MCF 10A (cell line): Measurements from ENCODE around the gene ITGA5. TPM values are rescaled to one million over a fixed set of nuclear protein-coding genes. Genes with fewer than 3 reads are reported as not detected.

Experiments
- BruUV-seq: library from RNA; stranded (reverse); fragments of 400-500 nt; replicated peaks from 2 replicates; lab custom pipeline; 2021; lab: Mats Ljungman, UMichigan
- CTCF ChIA-PET: fragments of 300-600 bp; sonication (Branson Sonifier 250); formaldehyde crosslinking; extraction: SDS; loops from one replicate; lab custom pipeline; 2021; ENCODE audit warnings: antibody characterized with exemption, inconsistent platforms; lab: Yijun Ruan, JAX
- POLR2A ChIA-PET: fragments of 300-600, 350-650 bp; sonication (Branson Sonifier 250); formaldehyde crosslinking; extraction: SDS; loops from one replicate; lab custom pipeline; 2020; ENCODE audit warnings: antibody characterized with exemption, inconsistent platforms; lab: Yijun Ruan, JAX
- DNase-seq: peaks from one replicate; pipeline ENCODE4 v3.0.0-alpha.2; 2018; ENCODE audit not compliant: unreplicated experiment
- H3K27ac Mint-ChIP-seq: one replicate; pipeline ENCODE4 v1.8.0; 2022; ENCODE audit warnings: mild to moderate bottlenecking, low read depth, mixed read lengths; ENCODE audit not compliant: unreplicated experiment
- H3K27me3 Mint-ChIP-seq: one replicate; pipeline ENCODE4 v1.8.0; 2022; ENCODE audit warnings: mixed read lengths; ENCODE audit not compliant: insufficient read depth, unreplicated experiment
- H3K36me3 Mint-ChIP-seq: one replicate; pipeline ENCODE4 v1.8.0; 2022; ENCODE audit warnings: mild to moderate bottlenecking, moderate library complexity, mixed read lengths; ENCODE audit not compliant: insufficient read depth, unreplicated experiment
- H3K4me1 Mint-ChIP-seq: one replicate; pipeline ENCODE4 v1.8.0; 2022; ENCODE audit warnings: mixed read lengths; ENCODE audit not compliant: insufficient read depth, unreplicated experiment
- H3K4me3 Mint-ChIP-seq: one replicate; pipeline ENCODE4 v1.8.0; 2022; ENCODE audit warnings: mild to moderate bottlenecking, moderate library complexity, mixed read lengths; ENCODE audit not compliant: unreplicated experiment
- H3K9me3 Mint-ChIP-seq: one replicate; pipeline ENCODE4 v1.8.0; 2022; ENCODE audit warnings: mixed read lengths; ENCODE audit not compliant: unreplicated experiment
- intact Hi-C: fragments of 100-400 bp; cut with micrococcal nuclease; formaldehyde crosslinking; loops from 2 replicates; pipeline ENCODE4 v1.14.1; 2022
- total RNA-seq: library from RNA; stranded (reverse); gene quantifications from 2 replicates; pipeline ENCODE4 v1.2.3, GENCODE V29; 2022
- TF ChIP-seq, protein P1 (sequence below): fragments of 200-600 bp; IDR thresholded peaks from one replicate; pipeline ENCODE4 v1.8.0; 2022; ENCODE audit warnings: antibody characterized with exemption, mild to moderate bottlenecking; ENCODE audit not compliant: unreplicated experiment

ITGA5 gene
- total RNA-seq, 1 experiment from 2014 or later = 110 TPM

DNA sequence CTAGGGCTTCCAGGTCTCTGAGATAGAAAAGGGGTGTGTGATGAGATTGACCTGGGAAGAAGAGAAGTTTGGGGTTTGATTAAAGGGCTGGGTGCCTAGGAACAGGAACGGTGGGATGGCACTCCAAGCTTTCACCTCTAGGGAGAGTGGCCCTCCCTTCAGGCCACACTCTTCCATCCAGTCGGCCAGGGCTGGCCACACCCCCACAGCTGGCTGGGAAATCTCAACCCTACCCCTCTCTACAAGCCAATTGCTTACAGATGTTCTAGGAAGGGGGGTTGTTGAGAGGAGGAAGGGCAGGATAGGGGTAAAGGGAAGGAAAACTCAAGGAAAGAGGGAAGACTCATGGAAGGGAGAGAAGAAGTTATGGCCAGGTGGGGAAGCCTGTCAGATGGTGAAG, 6.6 kb upstream of the ITGA5 start:
- TF ChIP-seq, protein P1, sequence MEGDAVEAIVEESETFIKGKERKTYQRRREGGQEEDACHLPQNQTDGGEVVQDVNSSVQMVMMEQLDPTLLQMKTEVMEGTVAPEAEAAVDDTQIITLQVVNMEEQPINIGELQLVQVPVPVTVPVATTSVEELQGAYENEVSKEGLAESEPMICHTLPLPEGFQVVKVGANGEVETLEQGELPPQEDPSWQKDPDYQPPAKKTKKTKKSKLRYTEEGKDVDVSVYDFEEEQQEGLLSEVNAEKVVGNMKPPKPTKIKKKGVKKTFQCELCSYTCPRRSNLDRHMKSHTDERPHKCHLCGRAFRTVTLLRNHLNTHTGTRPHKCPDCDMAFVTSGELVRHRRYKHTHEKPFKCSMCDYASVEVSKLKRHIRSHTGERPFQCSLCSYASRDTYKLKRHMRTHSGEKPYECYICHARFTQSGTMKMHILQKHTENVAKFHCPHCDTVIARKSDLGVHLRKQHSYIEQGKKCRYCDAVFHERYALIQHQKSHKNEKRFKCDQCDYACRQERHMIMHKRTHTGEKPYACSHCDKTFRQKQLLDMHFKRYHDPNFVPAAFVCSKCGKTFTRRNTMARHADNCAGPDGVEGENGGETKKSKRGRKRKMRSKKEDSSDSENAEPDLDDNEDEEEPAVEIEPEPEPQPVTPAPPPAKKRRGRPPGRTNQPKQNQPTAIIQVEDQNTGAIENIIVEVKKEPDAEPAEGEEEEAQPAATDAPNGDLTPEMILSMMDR = no peak
- Mint-ChIP-seq H3K9me3 (no peaks in the 10 kb centered on the region), H3K27ac (no peak overlapping the region), H3K4me1 (peaks cover 71% of the 10 kb centered on the region), H3K4me3 (no peak overlapping the region), H3K36me3 (no peaks in the 10 kb centered on the region), H3K27me3 (no peaks in the 10 kb centered on the region)
- DNase-seq = no peak
- ChIA-PET CTCF (interaction anchor here (0.6 to 3.7 kb wide), 6 partner anchors 14 to 46 kb away, joined by 3 to 28 read pairs (median 6); no protein-coding TSS in a partner anchor), POLR2A (no interaction called here)
- BruUV-seq = no TSS peak
- intact Hi-C loops = no loop called here

GRCh38 chr12:54424224-54424623, 5.2 kb upstream of the ITGA5 start:
- intact Hi-C loops = no loop called here
- POLR2A ChIA-PET = interaction anchor here (0.6 to 1.5 kb wide), 3 partner anchors 8 to 22 kb away, joined by 3 to 4 read pairs (median 3); no protein-coding TSS in a partner anchor
- TF ChIP-seq, protein P1 = no peak
- no TSS peak for BruUV-seq
- Mint-ChIP-seq H3K9me3 (no peaks in the 10 kb centered on the region), H3K4me3 (no peak overlapping the region), H3K4me1 (peaks cover 65% of the 10 kb centered on the region), H3K27ac (no peak overlapping the region), H3K27me3 (no peaks in the 10 kb centered on the region), H3K36me3 (no peaks in the 10 kb centered on the region)
- no peak for DNase-seq
- CTCF ChIA-PET = interaction anchor here (0.6 to 3.7 kb wide), 7 partner anchors 13 to 45 kb away, joined by 3 to 28 read pairs (median 4); no protein-coding TSS in a partner anchor

- CTCF ChIA-PET = interaction anchor here (0.6 to 3.7 kb wide), 6 partner anchors 16 to 24 kb away, joined by 3 to 28 read pairs (median 4); no protein-coding TSS in a partner anchor
- H3K9me3 Mint-ChIP-seq = no peaks in the 10 kb centered on the region
Measured at GRCh38 chr12:54423816-54424150, 4.7 kb upstream of the ITGA5 start.

GRCh38 chr12:54421879-54422250, 2.8 kb upstream of the ITGA5 start:
- peaks cover 48% of the 10 kb centered on the region for H3K4me1 Mint-ChIP-seq
- no peak overlapping the region for H3K4me3 Mint-ChIP-seq
- POLR2A ChIA-PET = interaction anchor here (1.4 to 11.6 kb wide), 2 partner anchors 9 to 11 kb away, joined by 6 to 108 read pairs; no protein-coding TSS in a partner anchor
- intact Hi-C loops = no loop called here
- H3K27ac Mint-ChIP-seq = peak overlapping the region; percentile 96
- DNase-seq = no peak
- no peaks in the 10 kb centered on the region for H3K27me3 Mint-ChIP-seq
- no peaks in the 10 kb centered on the region for H3K36me3 Mint-ChIP-seq
- BruUV-seq = no TSS peak
- H3K9me3 Mint-ChIP-seq = no peaks in the 10 kb centered on the region
- CTCF ChIA-PET = interaction anchor here (0.6 to 14.2 kb wide), 6 partner anchors 9 to 868 kb away, joined by 3 to 316 read pairs (median 4); no protein-coding TSS in a partner anchor
- TF ChIP-seq, protein P1 = no peak

More at GRCh38 chr12:54423816-54424150, 4.7 kb upstream of the ITGA5 start:
- TF ChIP-seq, protein P1 = no peak
- POLR2A ChIA-PET = interaction anchor here (1.2 to 1.5 kb wide), 3 partner anchors 8 to 13 kb away, joined by 3 to 8 read pairs (median 3); no protein-coding TSS in a partner anchor
- peak overlapping the region; percentile 80 for H3K27ac Mint-ChIP-seq
- H3K36me3 Mint-ChIP-seq = no peaks in the 10 kb centered on the region
- no peaks in the 10 kb centered on the region for H3K27me3 Mint-ChIP-seq
- intact Hi-C loops = loop anchor here (1.0 kb wide), 1 partner anchor 9 kb away; no protein-coding TSS in a partner anchor
- H3K4me3 Mint-ChIP-seq = no peak overlapping the region
- DNase-seq = no peak
- H3K4me1 Mint-ChIP-seq = peaks cover 61% of the 10 kb centered on the region
- BruUV-seq = no TSS peak
